Stimulated activated CD4-positive, alpha-beta T cell treated with anti-CD3 and anti-CD28 coated beads, Interleukin-15, amount 100 ng/mL, for 1 hour (primary cell): Measurements from ENCODE around the gene ARHGEF28.

ENCODE experiments used
- DNase-seq, 2 donors: peaks; one replicate each; pipeline ENCODE4 v3.0.0-alpha.2; 2020; ENCODE audit warnings: low read depth in 1 of 2, low spot score in 1 of 2

ARHGEF28 gene

DNA sequence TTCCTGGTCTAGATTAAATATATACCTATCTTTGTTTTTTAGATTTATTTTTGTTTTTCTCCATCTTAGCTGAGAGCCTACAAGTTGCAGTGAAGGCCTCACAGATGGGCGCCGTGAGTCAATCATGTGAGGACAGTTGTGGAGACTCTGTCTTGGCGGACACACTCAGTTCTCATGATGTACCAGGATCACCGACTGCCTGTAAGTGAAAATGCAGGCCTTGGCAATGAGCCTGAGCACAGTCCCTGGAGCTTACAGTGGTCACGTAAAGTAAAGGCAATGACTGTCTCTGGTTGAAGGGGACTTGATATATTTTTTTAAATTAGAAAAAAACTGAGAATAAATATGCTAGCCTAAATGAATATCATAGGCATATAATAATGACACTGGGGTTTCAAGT is 271.9 kb downstream of the ARHGEF28 start:
- no peak for DNase-seq

- DNase-seq: no peak
Observed at GRCh38 chr5:73899055-73899454, 273.1 kb downstream of the ARHGEF28 start.

DNA sequence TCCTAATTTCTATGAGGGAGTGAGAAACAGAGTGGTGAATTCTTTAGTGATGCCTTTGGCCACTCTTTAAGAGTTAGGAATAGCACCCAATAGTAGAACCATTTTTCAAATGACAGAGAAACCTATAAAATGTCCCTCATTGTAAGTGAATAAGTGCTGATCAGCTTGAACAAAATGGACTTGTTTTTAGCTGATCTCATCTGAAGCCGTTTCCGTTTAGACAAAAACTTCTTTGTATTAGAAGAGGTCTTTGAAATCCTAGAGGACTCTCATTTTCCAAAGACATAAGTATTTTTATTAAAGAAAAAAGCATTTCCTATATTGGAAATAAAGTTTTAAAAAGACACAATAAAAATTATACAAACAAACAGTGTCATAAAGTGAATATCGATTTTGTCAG is 273.9 kb downstream of the ARHGEF28 start:
- no peak for DNase-seq

- DNase-seq: no peak
Observed at GRCh38 chr5:73900566-73900965, 274.6 kb downstream of the ARHGEF28 start.

DNA sequence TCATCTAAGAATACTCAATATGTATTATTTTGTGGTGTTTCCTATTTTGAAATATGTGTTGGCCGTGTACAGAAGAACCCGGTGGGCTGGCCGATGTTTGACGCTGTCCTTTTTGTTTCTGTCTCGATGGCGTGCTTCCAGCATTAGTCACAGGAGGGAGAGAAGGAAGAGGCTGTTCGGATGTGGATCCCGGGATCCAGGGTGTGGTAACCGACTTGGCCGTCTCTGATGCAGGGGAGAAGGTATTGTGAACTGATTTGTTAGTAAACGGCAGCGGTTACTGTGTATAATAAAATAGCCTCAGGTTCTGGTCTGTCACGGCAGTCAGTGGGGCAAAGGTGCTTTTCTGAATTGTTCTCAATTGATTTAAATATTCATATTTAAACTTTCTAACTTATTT is 275.0 kb downstream of the ARHGEF28 start:
- DNase-seq: no peak

- DNase-seq: no peak
Observed at GRCh38 chr5:73901455-73901854, 275.5 kb downstream of the ARHGEF28 start.

DNA sequence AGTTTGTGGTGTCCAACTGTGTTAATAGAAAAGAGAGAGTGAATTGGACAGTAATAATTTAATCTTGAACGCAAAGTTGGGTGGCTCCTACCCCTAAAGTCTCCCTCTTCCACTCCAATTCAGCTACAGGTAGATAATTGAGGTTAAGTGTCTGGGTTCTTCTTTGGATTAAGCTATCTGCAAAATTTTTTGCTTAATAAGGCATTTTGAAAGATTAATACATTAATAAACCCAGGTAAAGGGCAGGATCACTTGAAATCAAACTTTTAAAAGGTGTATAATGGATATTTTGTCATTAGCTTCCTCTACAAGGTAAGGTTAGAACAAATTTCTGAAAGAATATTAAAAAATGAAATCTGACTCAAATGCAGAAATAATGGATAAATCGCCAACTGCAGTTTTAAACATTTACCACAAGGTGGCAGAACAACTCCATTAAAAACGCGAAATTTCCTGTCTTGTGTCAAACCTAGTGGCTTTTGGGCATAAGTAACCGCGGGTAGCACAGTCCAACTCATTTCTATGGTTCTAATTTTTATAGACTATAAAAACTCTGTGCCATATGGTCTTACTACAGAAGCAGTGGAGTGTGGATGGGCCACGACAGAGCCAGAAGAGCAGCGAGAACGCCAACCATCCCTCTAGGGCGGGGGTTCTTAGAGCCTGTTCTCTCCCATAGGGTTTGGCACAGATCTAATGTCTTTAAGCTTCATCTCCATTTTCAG is 276.5 kb downstream of the ARHGEF28 start:
- DNase-seq: no peak

GRCh38 chr5:73903169-73903568 is 277.2 kb downstream of the ARHGEF28 start:
- no peak for DNase-seq

DNA sequence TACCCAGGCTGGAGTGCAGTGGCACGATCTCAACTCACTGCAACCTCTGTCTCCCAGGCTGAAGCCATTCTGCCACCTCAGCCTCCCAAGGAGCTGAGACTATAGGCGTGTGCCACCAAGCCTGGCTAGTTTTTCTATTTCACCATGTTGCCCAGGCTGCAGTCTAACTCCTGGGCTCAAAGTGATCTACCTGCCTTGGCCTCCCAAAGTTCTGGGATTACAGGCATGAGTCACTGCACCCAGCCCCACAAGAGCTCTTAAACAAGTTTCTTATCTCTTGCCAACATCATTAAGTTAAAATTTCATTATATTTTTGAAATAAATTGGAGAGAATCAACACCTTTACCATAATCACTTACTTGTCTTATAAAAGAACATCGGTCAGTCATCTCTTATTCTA is 280.3 kb downstream of the ARHGEF28 start:
- no peak for DNase-seq

DNA sequence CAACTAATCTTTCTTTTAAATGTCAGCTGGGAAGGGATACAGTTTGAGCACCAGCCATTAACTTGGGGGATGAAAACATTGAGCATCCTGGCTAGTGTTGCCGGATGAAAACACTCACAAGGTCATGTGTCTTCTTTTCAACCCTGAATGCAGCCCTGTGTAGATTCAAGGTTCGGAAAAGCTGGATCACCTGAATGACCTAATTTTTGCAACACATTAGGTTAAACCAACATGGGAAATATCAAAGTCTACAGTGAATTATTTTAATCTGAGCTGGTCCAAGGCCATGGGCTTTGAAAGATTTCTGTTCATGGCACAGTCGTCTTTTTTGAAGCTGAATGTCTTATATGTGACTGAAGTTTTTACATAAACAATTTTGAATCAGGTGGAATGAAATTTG is 281.2 kb downstream of the ARHGEF28 start:
- no peak for DNase-seq

GRCh38 chr5:73908395-73908794 is 282.4 kb downstream of the ARHGEF28 start:
- DNase-seq: no peak

DNA sequence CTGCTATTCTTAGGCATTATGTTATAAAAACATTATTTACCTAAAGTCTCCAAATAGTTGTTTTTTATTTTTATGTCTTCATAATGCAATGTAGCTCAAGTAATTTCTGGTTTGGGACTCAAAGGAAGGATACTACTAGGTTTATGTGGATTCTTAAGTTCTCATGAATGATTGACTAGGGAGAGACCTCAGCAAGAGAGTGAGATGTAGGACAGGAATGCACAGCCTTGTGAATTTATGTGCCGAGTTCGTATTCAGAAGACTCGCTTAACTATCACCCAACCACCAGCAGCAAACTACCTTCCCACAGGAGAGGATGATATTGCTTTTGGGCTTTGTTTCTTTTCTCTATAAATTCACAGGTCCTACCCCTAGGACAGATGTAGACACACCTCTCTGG is 282.9 kb downstream of the ARHGEF28 start:
- no peak for DNase-seq

- no peak for DNase-seq
Observed at GRCh38 chr5:73909474-73909873, 283.5 kb downstream of the ARHGEF28 start.

GRCh38 chr5:73911761-73912393 is 285.9 kb downstream of the ARHGEF28 start:
- no peak for DNase-seq

DNA sequence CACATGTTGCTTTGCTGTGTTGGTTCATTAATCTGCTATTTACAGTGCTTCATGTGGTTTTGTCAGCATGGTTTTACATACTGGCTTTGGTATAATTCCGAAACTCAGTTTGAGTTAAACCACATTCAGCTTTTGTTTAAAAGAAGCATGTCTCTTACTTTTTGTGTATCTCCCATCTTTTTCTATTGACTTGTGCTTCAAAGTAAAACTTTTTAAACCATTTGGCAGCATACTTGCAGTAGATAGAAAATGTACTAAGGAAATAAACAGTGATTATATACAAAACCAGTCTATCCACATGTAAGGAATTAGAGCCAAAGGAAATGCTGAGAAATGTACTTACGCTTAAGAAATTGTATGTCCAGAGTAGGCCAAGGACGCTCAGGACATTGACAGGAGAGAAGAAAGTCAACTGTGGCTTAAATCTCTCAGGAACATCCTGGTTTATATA is 286.9 kb downstream of the ARHGEF28 start:
- no peak for DNase-seq

GRCh38 chr5:73913971-73914370 is 288.0 kb downstream of the ARHGEF28 start:
- DNase-seq: no peak

DNA sequence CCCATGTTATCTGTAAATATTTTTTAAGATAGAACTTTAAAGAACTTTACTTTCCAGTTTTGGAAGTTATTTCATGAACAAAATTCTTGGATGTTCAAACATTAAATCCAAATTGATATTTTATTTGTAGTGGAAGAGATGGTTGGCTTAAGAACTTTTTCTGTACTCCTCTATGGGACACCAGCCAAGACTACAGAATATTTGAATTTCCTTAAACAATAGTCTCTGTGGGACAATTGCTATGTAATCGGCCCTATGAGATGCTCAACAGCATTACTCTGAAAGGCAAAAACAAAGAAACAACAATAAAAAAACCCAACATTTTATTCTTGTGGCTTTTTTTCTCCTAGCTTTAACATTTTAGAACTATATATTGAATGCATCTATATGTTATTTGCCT is 289.3 kb downstream of the ARHGEF28 start:
- no peak for DNase-seq

DNA sequence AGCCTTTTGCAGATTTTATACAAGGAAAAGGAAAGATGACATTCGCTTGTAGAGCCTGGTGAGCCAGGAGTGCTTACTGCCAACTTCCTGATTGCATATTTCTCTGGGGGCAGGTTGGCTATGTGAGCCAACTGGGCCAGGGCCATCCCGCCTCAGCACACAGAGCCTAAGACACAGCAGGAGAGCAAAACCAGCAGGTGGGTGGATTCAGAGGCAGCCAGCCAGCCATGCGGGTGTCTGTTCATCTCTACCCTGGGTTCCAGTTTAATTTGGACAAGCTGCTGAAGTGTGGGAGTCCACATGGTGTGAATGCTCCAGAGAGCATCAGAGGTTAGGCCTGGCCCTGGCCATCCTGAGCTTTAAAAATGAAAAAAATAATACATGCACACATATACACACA is 291.4 kb downstream of the ARHGEF28 start:
- no peak for DNase-seq

DNA sequence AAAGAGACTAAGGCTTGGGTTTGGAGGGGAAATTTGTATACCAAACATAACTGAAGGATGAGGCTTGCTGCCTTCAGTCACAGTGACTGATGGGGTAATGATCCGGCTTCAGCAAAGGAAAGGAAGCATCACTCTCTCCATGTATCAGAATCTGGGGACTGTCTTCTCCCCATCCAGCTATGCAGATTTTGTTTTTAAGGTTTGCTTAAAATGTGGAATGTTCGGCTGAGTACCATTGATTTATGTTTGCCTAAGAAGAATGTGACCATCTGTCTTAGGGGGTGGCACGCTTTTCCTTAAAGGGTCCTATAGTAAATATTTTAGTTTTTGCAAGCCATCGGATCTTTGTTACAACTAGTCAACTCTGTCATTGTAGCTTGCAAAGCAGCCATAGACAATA is 291.9 kb downstream of the ARHGEF28 start:
- DNase-seq: no peak

DNA sequence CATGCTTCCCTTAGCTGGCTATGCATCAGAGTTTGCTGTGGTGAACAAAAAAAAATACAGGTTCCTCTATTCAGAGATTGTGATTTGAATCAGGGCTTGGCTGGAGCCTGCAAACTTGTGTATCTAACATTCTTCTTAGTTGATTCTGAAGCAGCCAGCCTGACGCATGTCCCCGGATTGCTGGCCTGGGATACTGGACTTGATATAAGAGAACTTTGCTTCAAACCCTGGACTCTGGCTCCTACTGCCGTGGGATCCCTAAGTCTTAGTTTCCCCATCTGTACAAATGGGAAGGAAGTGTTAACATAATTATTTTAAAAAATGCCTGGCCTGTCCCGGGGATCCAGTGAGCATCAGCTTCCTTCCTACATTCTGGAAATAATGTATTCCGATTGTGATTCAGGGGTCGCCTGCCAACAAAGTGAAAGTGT is 292.8 kb downstream of the ARHGEF28 start:
- no peak for DNase-seq

GRCh38 chr5:73921741-73922140 is 295.7 kb downstream of the ARHGEF28 start:
- DNase-seq: no peak

- DNase-seq: no peak
Observed at GRCh38 chr5:73922224-73922623, 296.2 kb downstream of the ARHGEF28 start.
